H54 (cell line): ENCODE measurements around the gene SCN2A.

Source experiments
- DNase-seq: peaks from one replicate; pipeline ENCODE4 v3.0.0; 2011; ENCODE audit warnings: low spot score, mixed read lengths; ENCODE audit not compliant: insufficient read length
- FAIRE-seq: peaks from 3 replicates; lab custom pipeline; 2011; peaks lifted over from hg19 to GRCh38; lab: Jason Lieb, UNC
- POLR2A ChIP-seq: IDR thresholded peaks from 2 replicates; pipeline ENCODE4 v1.6.1; 2011; ENCODE audit warnings: low read depth, mild to moderate bottlenecking, low read length

SCN2A gene

DNA sequence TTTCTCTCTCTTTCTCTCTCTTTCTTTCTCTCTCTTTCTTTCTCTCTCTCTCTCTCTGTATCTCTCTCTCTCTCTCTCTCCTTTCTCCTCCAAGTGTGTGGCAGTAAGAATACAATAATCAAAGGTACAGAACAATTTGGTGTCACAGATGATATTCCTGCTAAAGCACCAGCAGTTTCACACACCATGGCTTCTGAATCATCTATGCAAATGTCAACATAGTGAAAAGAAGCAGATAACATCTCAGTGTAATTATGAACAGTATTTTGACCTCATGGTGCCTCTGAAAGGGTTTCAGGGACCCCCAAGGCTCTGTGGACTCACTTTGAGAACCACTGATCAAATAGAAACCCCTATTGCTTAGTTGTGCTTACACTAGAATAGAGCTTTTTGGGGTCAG, 191.8 kb downstream of the SCN2A start:
- FAIRE-seq, result no peak
- no peak for DNase-seq
- no peak for TF ChIP-seq POLR2A

DNA sequence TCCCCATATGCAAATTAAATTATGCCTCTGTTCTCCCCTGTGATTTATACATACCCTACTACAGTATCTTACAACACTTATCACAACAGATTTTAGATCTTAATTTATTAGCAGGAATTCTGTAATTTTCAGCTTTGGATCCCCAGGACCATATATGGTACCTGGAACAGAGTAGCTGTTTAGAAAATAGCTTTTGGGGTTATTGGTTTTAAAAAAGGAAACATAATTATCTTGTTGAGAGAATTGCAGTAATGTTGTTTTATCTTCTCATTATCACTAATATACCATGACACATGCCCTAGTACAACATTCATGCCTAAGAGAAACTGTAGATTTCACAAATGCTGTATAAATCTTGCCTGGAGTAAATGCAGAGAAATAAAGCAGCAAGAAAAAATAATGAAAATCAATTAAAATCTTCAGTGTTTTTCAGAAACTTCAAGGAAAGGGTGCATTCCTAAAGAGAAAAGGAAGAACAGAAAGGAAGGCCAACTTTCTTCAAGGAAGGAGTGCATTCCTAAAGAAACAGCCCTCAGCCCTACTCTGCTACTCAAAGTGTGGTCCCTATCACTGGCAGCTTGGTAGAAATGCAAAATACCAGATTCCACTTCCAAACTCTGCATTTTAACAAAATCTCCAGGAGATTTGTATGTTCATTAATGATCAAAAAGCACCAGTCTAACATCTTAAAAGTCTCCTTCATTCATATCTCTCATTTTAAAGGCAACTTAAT, 193.2 kb downstream of the SCN2A start:
- FAIRE-seq, result no peak
- no peak for TF ChIP-seq POLR2A
- no peak for DNase-seq

GRCh38 chr2:165434865-165435496, 195.8 kb downstream of the SCN2A start:
- no peak for TF ChIP-seq POLR2A
- FAIRE-seq, result no peak
- DNase-seq, result no peak

GRCh38 chr2:165435611-165436010, 196.4 kb downstream of the SCN2A start:
- no peak for TF ChIP-seq POLR2A
- no peak for FAIRE-seq
- DNase-seq, result no peak

GRCh38 chr2:165436559-165436958, 197.3 kb downstream of the SCN2A start:
- FAIRE-seq, result no peak
- TF ChIP-seq POLR2A, result no peak

DNA sequence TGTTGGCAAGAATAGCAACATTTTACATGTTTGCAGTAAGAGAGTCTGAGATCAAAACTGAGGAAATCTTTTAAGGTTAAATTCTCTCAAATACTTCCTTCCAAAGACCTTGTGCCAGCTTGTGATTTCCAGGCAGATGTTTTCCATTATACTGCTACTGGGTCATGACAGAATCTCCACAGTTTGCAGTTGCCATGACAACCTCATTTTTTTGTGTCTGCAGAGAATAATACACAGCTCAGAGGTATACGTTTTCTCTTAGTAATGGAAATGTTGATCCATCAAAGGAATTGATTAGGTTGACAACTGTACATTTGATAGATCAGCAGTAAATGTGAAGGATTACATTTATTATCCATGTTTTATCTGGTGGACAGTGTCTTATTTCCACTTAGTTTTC, 201.2 kb downstream of the SCN2A start:
- DNase-seq (no peak), FAIRE-seq (no peak)
- no peak for TF ChIP-seq POLR2A

More at GRCh38 chr2:165436559-165436958, 197.3 kb downstream of the SCN2A start:
- no peak for DNase-seq
